Colonic mucosa (tissue), 4 donors: ENCODE measurements around the gene SLC17A3. TPM values are rescaled to one million over a fixed set of nuclear protein-coding genes. Genes with fewer than 3 reads are reported as not detected.

Experiments used
- DNase-seq: peaks from one replicate; pipeline ENCODE4 v3.0.0-alpha.2; 2020
- H3K27ac ChIP-seq: fragments of 200-600 bp; one replicate; pipeline ENCODE4 v1.8.0; 2021
- H3K27me3 ChIP-seq: fragments of 200-600 bp; one replicate; pipeline ENCODE4 v1.8.0; 2021
- H3K36me3 ChIP-seq: fragments of 200-600 bp; one replicate; pipeline ENCODE4 v1.8.0; 2021
- H3K4me1 ChIP-seq: fragments of 200-600 bp; one replicate; pipeline ENCODE4 v1.8.0; 2021; ENCODE audit warnings: mild to moderate bottlenecking
- H3K4me3 ChIP-seq: fragments of 200-600 bp; one replicate; pipeline ENCODE4 v1.8.0; 2021
- H3K9ac ChIP-seq, 2 donors: one replicate each; pipeline ENCODE4 v1.7.0; 2013; ENCODE audit warnings: control low read depth in 2 of 2, low read depth in 2 of 2, low read length in 2 of 2
- H3K9me3 ChIP-seq: fragments of 200-600 bp; one replicate; pipeline ENCODE4 v1.8.0; 2021
- CTCF ChIP-seq: fragments of 200-600 bp; IDR thresholded peaks from one replicate; pipeline ENCODE4 v1.8.0; 2022; ENCODE audit warnings: antibody characterized with exemption, mild to moderate bottlenecking
- intact Hi-C: fragments of 100-400 bp; cut with DNase I; formaldehyde crosslinking; loops from one replicate; pipeline ENCODE4 v1.14.1; 2022
- total RNA-seq, 2 donors: library from RNA; stranded (reverse); fragmentation: NEBNext Ultra II Directional in 1 of 2; extraction: Animal tissue kit (Norgen Biotek cat#: 25700) in 1 of 2; gene quantifications; one replicate each; pipeline ENCODE4 v1.2.1, GENCODE V29; 2021
- donor health status: healthy.
- donor health status: DM: no; HTN: no; CAD: no.
- donor health status: DM: no; HTN: no; CAD: no.

The SLC17A3 gene
- total RNA-seq, 2 donors from 2014 or later: not detected

GRCh38 chr6:25903467-25904099, 29.5 kb upstream of the SLC17A3 start:
- H3K27me3 ChIP-seq: no peaks in the 10 kb centered on the region
- intact Hi-C loops: no loop called here
- H3K9me3 ChIP-seq: no peaks in the 10 kb centered on the region
- TF ChIP-seq CTCF: no peak
- no peak overlapping the region for H3K27ac ChIP-seq
- DNase-seq: no peak
- H3K9ac ChIP-seq: no peak overlapping the region
- H3K36me3 ChIP-seq: no peaks in the 10 kb centered on the region
- no peaks in the 10 kb centered on the region for H3K4me1 ChIP-seq
- H3K4me3 ChIP-seq: no peak overlapping the region

- TF ChIP-seq CTCF: no peak
- intact Hi-C loops: no loop called here
- no peaks in the 10 kb centered on the region for H3K4me1 ChIP-seq
Observed at GRCh38 chr6:25902071-25902470, 28.0 kb upstream of the SLC17A3 start.

GRCh38 chr6:25900843-25901242, 26.8 kb upstream of the SLC17A3 start:
- Histone ChIP-seq H3K4me1 (no peaks in the 10 kb centered on the region), H3K27ac (no peak overlapping the region), H3K9me3 (no peaks in the 10 kb centered on the region), H3K36me3 (no peaks in the 10 kb centered on the region), H3K4me3 (no peak overlapping the region), H3K9ac (no peak overlapping the region), H3K27me3 (no peaks in the 10 kb centered on the region)
- no peak for TF ChIP-seq CTCF
- intact Hi-C loops: no loop called here
- DNase-seq: no peak

More at GRCh38 chr6:25902071-25902470, 28.0 kb upstream of the SLC17A3 start:
- Histone ChIP-seq H3K9ac (no peak overlapping the region), H3K4me3 (no peak overlapping the region), H3K27ac (no peak overlapping the region), H3K9me3 (no peaks in the 10 kb centered on the region), H3K36me3 (no peaks in the 10 kb centered on the region), H3K27me3 (no peaks in the 10 kb centered on the region)
- DNase-seq: no peak

GRCh38 chr6:25899580-25900408, 25.8 kb upstream of the SLC17A3 start:
- no peak overlapping the region for H3K27ac ChIP-seq
- H3K9me3 ChIP-seq: no peaks in the 10 kb centered on the region
- intact Hi-C loops: no loop called here
- no peak overlapping the region for H3K9ac ChIP-seq
- H3K4me3 ChIP-seq: no peak overlapping the region
- no peaks in the 10 kb centered on the region for H3K36me3 ChIP-seq
- H3K4me1 ChIP-seq: no peaks in the 10 kb centered on the region
- H3K27me3 ChIP-seq: no peaks in the 10 kb centered on the region
- DNase-seq: no peak
- no peak for TF ChIP-seq CTCF

GRCh38 chr6:25899123-25899522, 25.1 kb upstream of the SLC17A3 start:
- no peak for DNase-seq
- Histone ChIP-seq H3K9ac (no peak overlapping the region), H3K27ac (no peak overlapping the region), H3K36me3 (no peaks in the 10 kb centered on the region), H3K9me3 (no peaks in the 10 kb centered on the region), H3K27me3 (no peaks in the 10 kb centered on the region), H3K4me1 (no peaks in the 10 kb centered on the region), H3K4me3 (no peak overlapping the region)
- intact Hi-C loops: no loop called here
- TF ChIP-seq CTCF: no peak
